HCT116 (cell line): ENCODE results near the gene PSMG3. TPM values are rescaled to one million over a fixed set of nuclear protein-coding genes. Genes with fewer than 3 reads are reported as not detected.

Experiments
- ATAC-seq: fragments of 200-7000 bp; cut with Tn5 transposase; 2 replicates; pipeline ENCODE4 v1.9.1; 2020; ENCODE audit warnings: mild to moderate bottlenecking, moderate library complexity
- BruUV-seq: library from RNA; stranded (reverse); fragments of 400-500 nt; replicated peaks from 2 replicates; lab custom pipeline; 2021; lab: Mats Ljungman, UMichigan
- CTCF ChIA-PET: fragments of 300-600 bp; sonication (Branson Sonifier 250); formaldehyde crosslinking; loops from one replicate; lab custom pipeline; 2021; ENCODE audit warnings: antibody characterized with exemption; lab: Charles Lee
- POLR2A ChIA-PET: fragments of 300-600, 350-600 bp; sonication (Branson Sonifier 250); formaldehyde crosslinking; loops from one replicate; lab custom pipeline; 2021; ENCODE audit warnings: antibody characterized with exemption; lab: Charles Lee
- RAD21 ChIA-PET, 2 experiments: fragments of 300-600 bp; sonication (Branson Sonifier 250); formaldehyde crosslinking; loops; one replicate each; lab custom pipeline; 2023; ENCODE audit warnings: low total read pairs in 2 of 2; ENCODE audit not compliant: uncharacterized antibody in 2 of 2, unreplicated experiment in 2 of 2, low non-redundant PET in 1 of 2; lab: Charles Lee
- DNase-seq: peaks from one replicate; pipeline ENCODE4 v3.0.0-alpha.2; 2010; ENCODE audit warnings: low read depth, low spot score
- H2AFZ ChIP-seq: fragments of 200-600 bp; shearing (Covaris generic), sonication (generic); 2 replicates; pipeline ENCODE4 v1.6.1; 2017; ENCODE audit warnings: low read depth, mixed run types, mixed read lengths, antibody characterized with exemption, low read length; ENCODE audit not compliant: poor library complexity, severe bottlenecking
- H3K27ac ChIP-seq: 2 replicates; pipeline ENCODE4 v1.5.1; 2012; ENCODE audit warnings: low read depth, low read length
- H3K27me3 ChIP-seq: fragments of 200-600 bp; sonication (generic); 2 replicates; pipeline ENCODE4 v1.6.1; 2016; ENCODE audit warnings: mixed run types, low read length, mixed read lengths; ENCODE audit not compliant: insufficient read depth
- H3K36me3 ChIP-seq, 2 experiments: fragments of 200-500 bp in 1 of 2; fragments of 200-600 bp in 1 of 2; sonication (Bioruptor generic) in 1 of 2; sonication (generic) in 1 of 2; 2 replicates each; pipeline versions ENCODE4 v1.5.1 to v1.6.1; 2014 to 2016; ENCODE audit warnings: low read length in 2 of 2, inconsistent platforms in 1 of 2, mixed read lengths in 1 of 2, mixed run types in 1 of 2; ENCODE audit not compliant: insufficient read depth in 2 of 2, control insufficient read depth in 1 of 2
- H3K4me1 ChIP-seq, 2 experiments: fragments of 200-600 bp in 1 of 2; sonication (generic) in 1 of 2; 2 replicates each; pipeline versions ENCODE4 v1.5.1 to v1.6.1; 2012 to 2017; ENCODE audit warnings: low read length in 2 of 2, inconsistent platforms in 1 of 2, mild to moderate bottlenecking in 1 of 2, mixed read lengths in 1 of 2, mixed run types in 1 of 2, moderate library complexity in 1 of 2; ENCODE audit not compliant: insufficient read depth in 2 of 2, control insufficient read depth in 1 of 2
- H3K4me2 ChIP-seq: fragments of 200-600 bp; sonication (generic); 2 replicates; pipeline ENCODE4 v1.6.1; 2017; ENCODE audit warnings: mixed run types, low read length, mixed read lengths
- H3K4me3 ChIP-seq, 2 experiments: fragments of 200-600 bp in 1 of 2; sonication (generic) in 1 of 2; replicated peaks in 1 of 2; 2 replicates each; pipeline ENCODE4 v1.5.1; 2011 to 2016; ENCODE audit warnings: low read length in 2 of 2, control low read depth in 1 of 2, low read depth in 1 of 2, mild to moderate bottlenecking in 1 of 2, mixed read lengths in 1 of 2, mixed run types in 1 of 2
- H3K79me2 ChIP-seq: fragments of 200-600 bp; sonication (generic); 2 replicates; pipeline ENCODE4 v1.6.1; 2017; ENCODE audit warnings: mild to moderate bottlenecking, mixed run types, low read length, moderate library complexity, mixed read lengths; ENCODE audit not compliant: insufficient read depth
- H3K9ac ChIP-seq: fragments of 200-600 bp; sonication (generic); 2 replicates; pipeline ENCODE4 v1.6.1; 2016; ENCODE audit warnings: low read length, mixed read lengths
- H3K9me2 ChIP-seq: fragments of 200-600 bp; sonication (generic), shearing (Covaris generic); 2 replicates; pipeline ENCODE4 v1.6.1; 2017; ENCODE audit warnings: mixed run types, mild to moderate bottlenecking, moderate library complexity; ENCODE audit not compliant: insufficient read depth
- H3K9me3 ChIP-seq, 2 experiments: fragments of 200-500 bp in 1 of 2; fragments of 200-600 bp in 1 of 2; sonication (Bioruptor generic) in 1 of 2; sonication (generic) in 1 of 2; 2 replicates each; pipeline ENCODE4 v1.6.1; 2014 to 2017; ENCODE audit warnings: low read length in 2 of 2, mixed read lengths in 2 of 2, inconsistent platforms in 1 of 2, low read depth in 1 of 2, mild to moderate bottlenecking in 1 of 2, mixed run types in 1 of 2, moderate library complexity in 1 of 2; ENCODE audit not compliant: control insufficient read depth in 1 of 2, insufficient read depth in 1 of 2
- H4K20me1 ChIP-seq: fragments of 200-600 bp; sonication (generic), shearing (Covaris generic); 2 replicates; pipeline ENCODE4 v1.6.1; 2017; ENCODE audit warnings: mixed run types, mild to moderate bottlenecking, moderate library complexity; ENCODE audit not compliant: insufficient read depth
- ATF3 ChIP-seq: IDR thresholded peaks from 2 replicates; pipeline ENCODE4 v1.6.1; 2012
- CEBPB ChIP-seq: IDR thresholded peaks from 2 replicates; pipeline ENCODE4 v1.6.1; 2012; ENCODE audit warnings: low read depth
- EGR1 ChIP-seq: IDR thresholded peaks from 2 replicates; pipeline ENCODE4 v1.6.1; 2012; ENCODE audit warnings: low read depth
- ELF1 ChIP-seq: IDR thresholded peaks from 2 replicates; pipeline ENCODE4 v1.6.1; 2012; ENCODE audit warnings: low read depth, borderline replicate concordance
- EZH2 ChIP-seq: fragments of 200-600 bp; sonication (generic); IDR thresholded peaks from 2 replicates; pipeline ENCODE4 v1.6.1; 2017; ENCODE audit warnings: antibody characterized with exemption, mixed run types
- JUND ChIP-seq: IDR thresholded peaks from 2 replicates; pipeline ENCODE4 v1.6.1; 2012
- POLR2A ChIP-seq: IDR thresholded peaks from 2 replicates; pipeline ENCODE4 v1.7.0; 2011; ENCODE audit warnings: borderline replicate concordance; ENCODE audit not compliant: insufficient read depth, insufficient read length; ENCODE audit errors: extremely low read depth
- POLR2AphosphoS5 ChIP-seq: IDR thresholded peaks from 2 replicates; pipeline ENCODE4 v1.6.1; 2011; ENCODE audit warnings: mild to moderate bottlenecking, low read depth, low read length, moderate library complexity
- RAD21 ChIP-seq: IDR thresholded peaks from 2 replicates; pipeline ENCODE4 v1.6.1; 2012; ENCODE audit warnings: low read depth, mild to moderate bottlenecking
- REST ChIP-seq: IDR thresholded peaks from 2 replicates; pipeline ENCODE4 v1.6.1; 2012; ENCODE audit warnings: low read depth
- SIN3A ChIP-seq: IDR thresholded peaks from 2 replicates; pipeline ENCODE4 v1.6.1; 2012; ENCODE audit warnings: low read depth
- TCF7L2 ChIP-seq: IDR thresholded peaks from 2 replicates; pipeline ENCODE4 v1.7.0; 2011; ENCODE audit warnings: borderline replicate concordance, inconsistent platforms; ENCODE audit not compliant: insufficient read depth, insufficient read length; ENCODE audit errors: extremely low read depth
- YY1 ChIP-seq: IDR thresholded peaks from 2 replicates; pipeline ENCODE4 v1.6.1; 2011; ENCODE audit warnings: low read length, low read depth, moderate library complexity, mild to moderate bottlenecking; ENCODE audit not compliant: insufficient replicate concordance; ENCODE audit errors: extremely low read depth
- ZBTB33 ChIP-seq: IDR thresholded peaks from 2 replicates; pipeline ENCODE4 v1.6.1; 2011; ENCODE audit warnings: mild to moderate bottlenecking, low read length, moderate library complexity; ENCODE audit not compliant: insufficient replicate concordance; ENCODE audit errors: extremely low read depth
- ZNF274 ChIP-seq: fragments of 200-500 bp; sonication (Bioruptor generic); IDR thresholded peaks from 2 replicates; pipeline ENCODE4 v1.6.1; 2014; ENCODE audit warnings: mild to moderate bottlenecking, low read depth, low read length, inconsistent platforms
- intact Hi-C: fragments of 100-400 bp; cut with micrococcal nuclease; formaldehyde crosslinking; loops from 2 replicates; pipeline ENCODE4 v1.10.0; 2022
- total RNA-seq: library from RNA; stranded (reverse); gene quantifications from one replicate; pipeline ENCODE4 v1.2.1, GENCODE V29; 2021; ENCODE audit not compliant: unreplicated experiment
- TF ChIP-seq, protein P1 (sequence below): IDR thresholded peaks from 2 replicates; pipeline ENCODE4 v1.6.1; 2012

Gene PSMG3
- total RNA-seq, 1 experiment from 2014 or later, result 60.9 TPM

DNA sequence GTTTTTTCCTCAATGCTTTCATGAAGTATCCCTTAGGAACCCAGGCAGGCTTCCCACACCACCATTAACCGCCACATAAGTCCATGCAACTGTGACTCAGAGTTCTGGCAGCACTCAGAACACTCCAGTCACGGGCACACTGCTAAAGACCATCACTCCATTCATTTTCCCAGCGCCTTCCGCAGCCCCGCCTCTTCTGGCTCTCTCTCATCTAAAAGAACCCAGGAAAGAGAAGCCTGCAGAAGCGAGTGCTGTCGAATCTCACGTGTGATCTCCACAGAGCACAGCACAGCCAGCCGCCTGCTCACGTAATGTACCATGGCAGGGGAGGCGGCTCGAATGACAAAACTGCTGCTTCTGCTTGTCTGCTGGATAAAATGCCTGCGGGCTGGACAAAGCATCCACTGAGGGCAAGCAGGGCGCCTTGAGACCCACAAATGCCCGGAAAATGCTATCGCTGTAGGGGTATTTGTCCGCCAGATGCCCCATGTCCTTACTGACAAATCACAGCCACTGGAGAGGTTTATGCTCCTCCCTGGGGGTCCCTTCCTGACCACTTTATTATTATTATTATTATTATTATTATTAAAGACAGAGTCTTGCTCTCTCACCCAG, 1.8 kb downstream of the PSMG3 start (continued):
- TF ChIP-seq ZBTB33 (no peak), JUND (no peak), YY1 (no peak)
- TF ChIP-seq, all 23 proteins: peak for 0

GRCh38 chr7:1567049-1567771, 2.6 kb downstream of the PSMG3 start:
- H3K27ac ChIP-seq, result peak overlapping the region; percentile 98
- intact Hi-C loops, result no loop called here
- RAD21 ChIA-PET, result no interaction called here

More at GRCh38 chr7:1567049-1567771, 2.6 kb downstream of the PSMG3 start:
- Histone ChIP-seq H3K9me3 (no peaks in the 10 kb centered on the region), H3K36me3 (no peaks in the 10 kb centered on the region; a peak in 1 of 4 replicates), H3K27me3 (no peaks in the 10 kb centered on the region), H3K9ac (peak overlapping the region; percentile 96), H3K79me2 (peaks cover 34% of the 10 kb centered on the region), H3K9me2 (no peaks in the 10 kb centered on the region), H3K4me3 (peak overlapping the region; percentile 55 to 93), H4K20me1 (no peaks in the 10 kb centered on the region), H3K4me1 (peaks cover 48 to 62% of the 10 kb centered on the region in 2 experiments), H3K4me2 (peak overlapping the region; percentile 93), H2AFZ (no peak overlapping the region)
- TF ChIP-seq EGR1 (no peak), ATF3 (no peak), TCF7L2 (no peak), YY1 (no peak), REST (no peak), ZNF274 (no peak), EZH2 (no peak), RAD21 (no peak), SIN3A (no peak), POLR2AphosphoS5 (no peak; the same call in 1 of the 2 replicates), CEBPB (no peak), ELF1 (no peak), POLR2A (no peak)
- TF ChIP-seq, protein P1, sequence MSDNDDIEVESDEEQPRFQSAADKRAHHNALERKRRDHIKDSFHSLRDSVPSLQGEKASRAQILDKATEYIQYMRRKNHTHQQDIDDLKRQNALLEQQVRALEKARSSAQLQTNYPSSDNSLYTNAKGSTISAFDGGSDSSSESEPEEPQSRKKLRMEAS, result no peak
- ChIA-PET CTCF (no interaction called here), POLR2A (no interaction called here)
- DNase-seq (peak; percentile 71), ATAC-seq (peak; percentile 27)
- no TSS peak for BruUV-seq
